H1 (cell line): ENCODE data around the gene SRPK3. TPM values are rescaled to one million over a fixed set of nuclear protein-coding genes. Genes with fewer than 3 reads are reported as not detected.

ENCODE experiments used
- CTCF ChIA-PET: fragments of 300-600 bp; sonication (Branson Sonifier 250); formaldehyde crosslinking; loops from one replicate; lab custom pipeline; 2021; ENCODE audit not compliant: partially characterized antibody; lab: Charles Lee
- POLR2A ChIA-PET: fragments of 300-600 bp; sonication (Branson Sonifier 250); formaldehyde crosslinking; loops from one replicate; lab custom pipeline; 2021; ENCODE audit warnings: inconsistent platforms; ENCODE audit not compliant: partially characterized antibody; lab: Charles Lee
- DNase-seq, 2 experiments: peaks; one replicate each; pipeline versions ENCODE4 v3.0.0 to v3.0.0-alpha.2; 2010 to 2022; ENCODE audit warnings: low spot score in 2 of 2, low read depth in 1 of 2, mixed read lengths in 1 of 2
- FAIRE-seq: peaks from 2 replicates; lab custom pipeline; 2011; peaks lifted over from hg19 to GRCh38; lab: Jason Lieb, UNC
- H2AFZ ChIP-seq: 2 replicates; pipeline ENCODE4 v1.8.1; 2012; ENCODE audit warnings: low read length, inconsistent platforms
- H2AK5ac ChIP-seq: 2 replicates; pipeline ENCODE4 v1.6.1; 2013; ENCODE audit warnings: low read depth, low read length
- H2BK120ac ChIP-seq: replicated peaks from 2 replicates; pipeline ENCODE3; 2013; ENCODE audit warnings: low read depth, low read length, inconsistent platforms
- H2BK12ac ChIP-seq: 2 replicates; pipeline ENCODE4 v1.6.1; 2013; ENCODE audit warnings: low read depth, low read length
- H2BK15ac ChIP-seq: 2 replicates; pipeline ENCODE4 v1.6.1; 2013; ENCODE audit warnings: low read length
- H2BK20ac ChIP-seq: 2 replicates; pipeline ENCODE4 v1.6.1; 2013; ENCODE audit warnings: low read length
- H2BK5ac ChIP-seq: 2 replicates; pipeline ENCODE4 v1.6.1; 2013; ENCODE audit warnings: low read depth, low read length
- H3K14ac ChIP-seq: 2 replicates; pipeline ENCODE4 v1.6.1; 2013; ENCODE audit warnings: inconsistent platforms; ENCODE audit not compliant: insufficient read length
- H3K18ac ChIP-seq: 2 replicates; pipeline ENCODE4 v1.6.1; 2013; ENCODE audit warnings: low read length; ENCODE audit errors: extremely low read depth
- H3K23ac ChIP-seq: 2 replicates; pipeline ENCODE4 v1.6.1; 2013; ENCODE audit warnings: inconsistent platforms; ENCODE audit not compliant: insufficient read length
- H3K23me2 ChIP-seq: 2 replicates; pipeline ENCODE4 v1.6.1; 2013; ENCODE audit warnings: low read depth, low read length
- H3K27ac ChIP-seq: 2 replicates; pipeline ENCODE4 v1.6.1; 2011; ENCODE audit warnings: low read depth, low read length, inconsistent platforms
- H3K27me3 ChIP-seq, 4 experiments: replicated peaks in 1 of 4; 1 replicate in 1 of 4; 2 replicates in 3 of 4; pipeline versions ENCODE4 v1.6.1 to v1.8.1; 2011 to 2013; ENCODE audit warnings: low read length in 3 of 4, mild to moderate bottlenecking in 3 of 4, inconsistent platforms in 2 of 4, mixed read lengths in 2 of 4, moderate library complexity in 1 of 4; ENCODE audit not compliant: control insufficient read depth in 3 of 4, insufficient read depth in 3 of 4; ENCODE audit errors: extremely low read depth in 1 of 4
- H3K36me3 ChIP-seq, 4 experiments: 2 replicates each; pipeline versions ENCODE4 v1.6.1 to v1.8.1; 2011 to 2013; ENCODE audit warnings: mild to moderate bottlenecking in 4 of 4, low read length in 3 of 4, moderate library complexity in 2 of 4, control low read depth in 1 of 4, inconsistent platforms in 1 of 4; ENCODE audit not compliant: insufficient read depth in 4 of 4, control insufficient read depth in 2 of 4
- H3K4ac ChIP-seq: replicated peaks from 2 replicates; pipeline ENCODE3; 2013; ENCODE audit warnings: low read length, low read depth, mixed read lengths, inconsistent platforms; ENCODE audit not compliant: insufficient read length
- H3K4me1 ChIP-seq, 4 experiments: replicated peaks in 1 of 4; 1 replicate in 1 of 4; 2 replicates in 3 of 4; pipeline versions ENCODE4 v1.6.1 to v1.8.1; 2011 to 2013; ENCODE audit warnings: low read length in 3 of 4, inconsistent platforms in 2 of 4, mixed read lengths in 1 of 4; ENCODE audit not compliant: insufficient read depth in 4 of 4, control insufficient read depth in 3 of 4
- H3K4me2 ChIP-seq, 2 experiments: 2 replicates each; pipeline versions ENCODE4 v1.6.1 to v1.8.1; 2011 to 2013; ENCODE audit warnings: low read depth in 2 of 2, low read length in 2 of 2, control low read depth in 1 of 2, inconsistent platforms in 1 of 2, mild to moderate bottlenecking in 1 of 2; ENCODE audit not compliant: insufficient read depth in 1 of 2
- H3K4me3 ChIP-seq, 4 experiments: fragments of 200-600, 300-600 bp in 1 of 4; sonication (generic), shearing (Covaris generic), sonication (Bioruptor Twin) in 1 of 4; 2 replicates each; pipeline versions ENCODE4 v1.5.1 to v1.8.1; 2011 to 2016; ENCODE audit warnings: low read length in 4 of 4, low read depth in 3 of 4, control low read depth in 2 of 4, inconsistent platforms in 2 of 4, mild to moderate bottlenecking in 2 of 4, mixed read lengths in 1 of 4, moderate library complexity in 1 of 4; ENCODE audit not compliant: insufficient read depth in 2 of 4; ENCODE audit errors: extremely low read depth in 1 of 4
- H3K56ac ChIP-seq: replicated peaks from 2 replicates; pipeline ENCODE3; 2013; ENCODE audit warnings: low read depth, mild to moderate bottlenecking, mixed read lengths, low read length, inconsistent platforms; ENCODE audit not compliant: insufficient read length
- H3K79me1 ChIP-seq: 2 replicates; pipeline ENCODE4 v1.6.1; 2013; ENCODE audit warnings: low read depth, low read length, control low read depth
- H3K79me2 ChIP-seq, 2 experiments: 2 replicates each; pipeline versions ENCODE4 v1.6.1 to v1.8.1; 2012 to 2013; ENCODE audit warnings: low read length in 2 of 2, mild to moderate bottlenecking in 2 of 2, inconsistent platforms in 1 of 2; ENCODE audit not compliant: insufficient read depth in 2 of 2, control insufficient read depth in 1 of 2
- H3K9ac ChIP-seq, 4 experiments: replicated peaks in 1 of 4; 1 replicate in 1 of 4; 2 replicates in 3 of 4; pipeline versions ENCODE4 v1.6.1 to v1.8.1; 2011 to 2013; ENCODE audit warnings: low read depth in 3 of 4, low read length in 3 of 4, control low read depth in 2 of 4, mild to moderate bottlenecking in 2 of 4, moderate library complexity in 2 of 4, inconsistent platforms in 1 of 4; ENCODE audit errors: extremely low read depth in 1 of 4
- H3K9me3 ChIP-seq, 2 experiments: 2 replicates each; pipeline versions ENCODE4 v1.6.1 to v1.8.1; 2012 to 2013; ENCODE audit warnings: mild to moderate bottlenecking in 2 of 2, moderate library complexity in 2 of 2, control low read depth in 1 of 2, inconsistent platforms in 1 of 2, low read depth in 1 of 2, low read length in 1 of 2, mixed read lengths in 1 of 2; ENCODE audit not compliant: insufficient read depth in 2 of 2
- H4K20me1 ChIP-seq, 2 experiments: replicated peaks in 1 of 2; 2 replicates each; pipeline versions ENCODE3 to v1.8.1; 2011 to 2013; ENCODE audit warnings: inconsistent platforms in 2 of 2, low read length in 2 of 2, mild to moderate bottlenecking in 1 of 2; ENCODE audit not compliant: insufficient read depth in 2 of 2, control insufficient read depth in 1 of 2
- H4K5ac ChIP-seq: 2 replicates; pipeline ENCODE4 v1.6.1; 2013; ENCODE audit warnings: low read length, low read depth, mixed read lengths, inconsistent platforms; ENCODE audit not compliant: insufficient read length
- H4K8ac ChIP-seq: 2 replicates; pipeline ENCODE4 v1.8.0; 2013; ENCODE audit warnings: mild to moderate bottlenecking, moderate library complexity, low read length, inconsistent platforms; ENCODE audit not compliant: insufficient read depth; ENCODE audit errors: extremely low read depth
- H4K91ac ChIP-seq: replicated peaks from 2 replicates; pipeline ENCODE3; 2013; ENCODE audit warnings: low read length, mixed read lengths, inconsistent platforms; ENCODE audit not compliant: insufficient read length
- ASH2L ChIP-seq: fragments of 200-600, 300-600 bp; sonication (generic); IDR thresholded peaks from one replicate; pipeline ENCODE4 v1.7.1; 2017; ENCODE audit warnings: low read length
- ATF3 ChIP-seq: IDR thresholded peaks from 2 replicates; pipeline ENCODE4 v1.6.1; 2011; ENCODE audit warnings: low read depth, mild to moderate bottlenecking, low read length; ENCODE audit not compliant: insufficient read depth
- BCL11A ChIP-seq, 2 experiments: IDR thresholded peaks; one replicate each; pipeline ENCODE4 v1.6.1; 2011; ENCODE audit warnings: low read depth in 2 of 2, low read length in 2 of 2, mild to moderate bottlenecking in 2 of 2
- CTCF ChIP-seq, 3 experiments: IDR thresholded peaks; 1 replicate in 2 of 3; 2 replicates in 1 of 3; pipeline versions ENCODE4 v1.5.1 to v1.6.1; 2011; ENCODE audit warnings: low read length in 3 of 3, mild to moderate bottlenecking in 3 of 3, inconsistent platforms in 2 of 3, low read depth in 1 of 3, moderate library complexity in 1 of 3; ENCODE audit not compliant: insufficient read depth in 1 of 3; ENCODE audit errors: control extremely low read depth in 1 of 3
- GTF2F1 ChIP-seq: IDR thresholded peaks from 2 replicates; pipeline ENCODE4 v1.6.1; 2012; ENCODE audit warnings: low read depth, low read length, improper control_type of control experiment, borderline replicate concordance
- KDM5A ChIP-seq: fragments of 200-600 bp; IDR thresholded peaks from 2 replicates; pipeline ENCODE4 v1.7.1; 2012; ENCODE audit warnings: mild to moderate bottlenecking, low read length, inconsistent platforms, mixed read lengths
- POLR2AphosphoS5 ChIP-seq: IDR thresholded peaks from 2 replicates; pipeline ENCODE4 v1.6.1; 2011; ENCODE audit warnings: low read depth, low read length
- RXRA ChIP-seq: IDR thresholded peaks from 2 replicates; pipeline ENCODE4 v1.6.1; 2011; ENCODE audit warnings: low read depth, mild to moderate bottlenecking, low read length, moderate library complexity; ENCODE audit not compliant: insufficient read depth
- SP2 ChIP-seq: IDR thresholded peaks from 2 replicates; pipeline ENCODE4 v1.6.1; 2012; ENCODE audit warnings: mild to moderate bottlenecking, low read length, inconsistent platforms
- WGBS, 2 experiments: shearing (Covaris generic) in 1 of 2; methylation state at CpG; one replicate each; pipeline versions ENCODE4 v1.1.6 to v1.1.7; 2013 to 2015; ENCODE audit warnings: low lambda C conversion rate in 2 of 2, mixed read lengths in 2 of 2, inconsistent platforms in 1 of 2, low coverage in 1 of 2, missing lambda C conversion rate in 1 of 2; ENCODE audit not compliant: insufficient replicate concordance in 2 of 2, insufficient coverage in 1 of 2, insufficient read length in 1 of 2; ENCODE audit errors: extremely low coverage in 1 of 2, missing lambda C conversion rate in 1 of 2; 5-methylcytosine and 5-hydroxymethylcytosine counted together
- polyA plus RNA-seq, 7 experiments: library from polyadenylated mRNA; depleted of rRNA in 3 of 7; stranded (reverse) in 5 of 7; unstranded in 2 of 7; fragments of >200 nt in 5 of 7; fragments of 200-250 nt in 2 of 7; gene quantifications; 1 replicate in 5 of 7; 2 replicates in 1 of 7; 4 replicates in 1 of 7; pipeline versions ENCODE4 v1.2.1 to v1.2.3, GENCODE V29; 2011 to 2013; ENCODE audit warnings: missing spikeins in 2 of 7, mixed read lengths in 2 of 7
- total RNA-seq: library from RNA; stranded (reverse); fragmentation: NEBNext Ultra II Directional; extraction: Animal tissue kit (Norgen Biotek cat#: 25700); gene quantifications from 2 replicates; pipeline ENCODE4 v1.2.1, GENCODE V29; 2021

SRPK3 gene
- total and polyA plus RNA-seq, 2 of the 8 experiments (the other 6 are each of a cell fraction or from before 2014, with no cell fraction given): not detected

GRCh38 chrX:153770601-153771414 lies 10.0 kb upstream of the SRPK3 start:
- Histone ChIP-seq H3K4me2 (no peak overlapping the region), H3K56ac (no peak overlapping the region), H2BK5ac (no peak overlapping the region), H2AFZ (no peak overlapping the region), H4K91ac (no peak overlapping the region), H3K4me3 (no peak overlapping the region), H3K18ac (no peak overlapping the region), H3K27me3 (no peaks in the 10 kb centered on the region), H2BK15ac (no peak overlapping the region), H3K4me1 (peaks cover 0 to 4% (median 2%) of the 10 kb centered on the region in 4 experiments; a peak in 3 of 7 replicates), H3K4ac (no peak overlapping the region), H3K9ac (no peak overlapping the region), H3K14ac (no peak overlapping the region), H3K36me3 (no peaks in the 10 kb centered on the region), H2BK120ac (no peak overlapping the region), H2BK20ac (no peak overlapping the region), H3K79me1 (no peaks in the 10 kb centered on the region), H3K9me3 (no peaks in the 10 kb centered on the region), H4K5ac (no peak overlapping the region), H2AK5ac (no peak overlapping the region), H4K8ac (no peak overlapping the region), H4K20me1 (no peaks in the 10 kb centered on the region), H2BK12ac (no peak overlapping the region), H3K27ac (no peak overlapping the region), H3K23me2 (no peaks in the 10 kb centered on the region), H3K23ac (no peak overlapping the region), H3K79me2 (no peaks in the 10 kb centered on the region)
- CTCF ChIA-PET: interaction anchor here (1.4 to 1.7 kb wide), 2 partner anchors 10 to 14 kb away, joined by 3 to 4 read pairs; partner anchors contain the start of gene SRPK3
- POLR2A ChIA-PET: interaction anchor here (1.0 to 1.1 kb wide), 2 partner anchors 22 to 164 kb away, joined by 3 read pairs; partner anchors contain the start of gene NAA10
- TF ChIP-seq BCL11A (IDR thresholded peaks at IDR 0.05; ENCODE audit: low read depth in 2 of 2, low read length in 2 of 2) (no peak), GTF2F1 (no peak), SP2 (no peak), ATF3 (no peak), KDM5A (no peak), CTCF (IDR thresholded peaks at IDR 0.05; ENCODE audit: control extremely low read depth in 1 of 3, insufficient read depth in 1 of 3, low read depth in 1 of 3, low read length in 3 of 3) (no peak), ASH2L (no peak), RXRA (no peak), POLR2AphosphoS5 (no peak)
- no peak for FAIRE-seq
- no peak for DNase-seq
- 100% methylated on average over 4 of the region's 18 CpGs; no CpG with 5 or more reads in 1 of the 2 experiments for WGBS, 2 experiments
